COLO668 (cell line): ENCODE data around the gene NT5E.
A peak's percentile ranks its signal among the peaks of the same experiment; 100 is the strongest.
"Not testable (repeated sequence)": the region's sequence is repeated elsewhere in the genome, so short reads cannot be mapped to it uniquely, and the experiment has no call there.

Source experiments
- DNase-seq: peaks from one replicate; lab custom pipeline; 2025; ENCODE audit not compliant: unreplicated experiment; lab: John Stamatoyannopoulos, UW

Gene NT5E

DNA sequence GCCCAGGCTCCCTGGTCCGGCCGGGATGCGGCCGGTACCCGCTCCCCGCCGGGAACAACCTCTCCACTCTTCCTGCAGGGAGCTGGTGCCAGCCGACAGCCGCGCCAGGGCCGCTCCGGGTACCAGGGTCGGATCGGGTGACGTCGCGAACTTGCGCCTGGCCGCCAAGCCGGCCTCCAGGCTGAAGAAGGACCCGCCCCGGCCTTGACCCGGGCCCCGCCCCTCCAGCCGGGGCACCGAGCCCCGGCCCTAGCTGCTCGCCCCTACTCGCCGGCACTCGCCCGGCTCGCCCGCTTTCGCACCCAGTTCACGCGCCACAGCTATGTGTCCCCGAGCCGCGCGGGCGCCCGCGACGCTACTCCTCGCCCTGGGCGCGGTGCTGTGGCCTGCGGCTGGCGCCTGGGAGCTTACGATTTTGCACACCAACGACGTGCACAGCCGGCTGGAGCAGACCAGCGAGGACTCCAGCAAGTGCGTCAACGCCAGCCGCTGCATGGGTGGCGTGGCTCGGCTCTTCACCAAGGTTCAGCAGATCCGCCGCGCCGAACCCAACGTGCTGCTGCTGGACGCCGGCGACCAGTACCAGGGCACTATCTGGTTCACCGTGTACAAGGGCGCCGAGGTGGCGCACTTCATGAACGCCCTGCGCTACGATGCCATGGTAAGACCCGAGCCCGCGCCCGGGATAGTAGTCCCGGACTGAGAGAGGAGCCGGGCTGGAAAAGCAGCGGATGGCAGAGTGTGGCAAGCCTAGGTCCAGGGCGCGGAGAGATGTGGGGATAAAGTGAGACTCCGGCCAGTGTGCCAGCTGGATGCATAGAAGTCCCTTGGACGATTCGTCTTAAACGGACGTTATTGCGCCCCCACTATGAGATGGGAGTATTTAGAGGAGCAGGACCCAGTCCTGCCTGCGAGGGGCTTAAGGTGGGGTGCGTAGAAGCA lies at the start of gene NT5E:
Gene NT5E (plus strand): TSS at position 266 of the 942 bp plus-strand sequence. CDS start 57 bp downstream, at position 323.
- DNase-seq, result peak; percentile 80

DNA sequence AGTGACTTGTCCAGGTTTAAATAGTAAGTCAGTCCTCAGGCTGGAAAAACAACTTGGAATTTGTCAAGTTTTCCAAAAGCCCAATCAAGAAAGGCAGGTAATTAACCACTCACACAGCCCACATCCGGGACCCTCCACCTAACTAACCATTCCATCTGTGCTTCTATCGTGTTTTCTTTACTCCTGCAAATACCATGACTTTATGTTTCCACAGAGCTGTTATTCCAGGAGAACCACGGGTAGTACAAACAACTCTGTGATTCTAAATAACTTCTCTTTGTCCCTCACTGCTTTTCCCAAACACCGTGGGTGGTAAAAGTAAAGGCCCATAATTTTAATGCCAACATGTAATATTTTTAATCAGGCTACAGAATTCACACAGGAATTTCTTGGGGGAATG lies 49.6 kb upstream of the NT5E start:
- DNase-seq, result no peak

DNA sequence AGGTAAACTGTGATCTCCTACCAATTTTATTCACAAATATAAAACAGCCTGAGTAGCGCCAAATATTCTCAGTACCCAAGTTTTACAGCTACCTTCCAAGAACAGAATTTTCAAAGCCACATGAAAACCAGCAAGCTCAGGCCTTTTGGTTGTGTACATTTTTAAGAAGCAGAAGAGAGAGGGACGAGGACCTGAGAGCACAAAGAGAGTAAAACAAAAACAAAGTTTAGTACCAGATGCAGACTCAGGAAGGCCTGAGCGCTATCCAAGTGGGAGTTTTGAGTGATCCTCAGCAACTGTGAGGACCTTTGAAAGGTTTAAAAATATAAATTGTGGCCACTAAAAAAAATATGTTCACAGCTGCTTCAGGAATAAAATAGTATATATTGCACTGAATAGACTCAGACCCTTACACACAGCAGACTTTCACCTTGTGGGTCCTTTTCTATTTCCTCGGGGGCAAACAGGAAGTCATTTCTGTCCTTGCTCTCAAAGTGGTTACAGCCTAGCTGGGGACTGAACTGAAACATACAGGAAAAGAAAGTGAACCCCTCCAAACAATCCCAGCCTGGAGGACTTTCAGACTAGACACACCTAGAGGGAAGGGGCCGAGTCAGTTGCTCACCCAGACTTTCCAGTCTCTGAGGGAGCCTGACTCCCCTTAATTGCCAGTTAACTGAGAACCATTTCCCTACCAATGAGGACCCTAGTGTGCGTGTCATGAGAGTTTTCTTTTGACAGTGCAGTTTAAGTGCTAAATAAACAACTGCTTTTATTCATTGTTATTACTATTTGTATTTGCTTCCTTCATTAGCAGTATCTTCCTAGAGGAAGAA lies 48.5 kb upstream of the NT5E start:
- DNase-seq, result no peak

DNA sequence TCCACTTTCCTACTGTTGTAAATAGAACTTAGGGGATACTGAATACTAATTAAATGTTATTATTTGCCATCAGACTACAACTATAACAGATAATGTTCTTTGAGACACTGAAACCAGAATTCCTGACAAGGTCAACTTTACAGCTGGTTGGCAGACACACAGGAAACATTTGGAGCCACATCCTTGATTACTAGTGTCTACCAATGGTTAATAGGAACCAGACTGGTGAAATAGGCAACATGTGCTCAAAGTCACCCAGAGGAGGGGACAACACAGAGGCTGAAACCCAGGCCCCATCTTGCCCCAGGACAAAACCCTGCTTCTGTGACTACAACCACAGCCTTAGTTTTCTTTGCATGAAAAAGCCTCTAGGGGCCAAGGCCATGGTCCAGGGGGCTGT lies 47.8 kb upstream of the NT5E start:
- no peak for DNase-seq

DNA sequence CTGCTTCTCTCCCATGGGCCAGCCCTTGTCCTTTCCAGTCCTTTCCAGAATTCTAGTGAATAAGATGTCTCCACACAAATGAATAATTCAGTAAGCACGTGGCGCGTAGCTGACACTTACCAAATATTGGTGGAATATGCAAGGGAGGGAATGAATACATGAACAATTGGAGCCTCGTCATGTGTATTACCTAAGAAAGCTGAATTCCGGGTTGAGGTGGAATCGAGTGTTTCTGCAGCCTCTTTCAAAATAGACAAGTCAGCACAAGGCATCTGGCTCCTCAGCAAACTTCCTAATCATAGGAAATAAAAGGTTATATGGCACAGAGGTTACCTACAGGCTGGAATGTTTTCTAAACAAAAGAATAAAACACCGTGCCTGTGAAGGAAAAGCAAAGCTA lies 47.0 kb upstream of the NT5E start:
- DNase-seq, result no peak

DNA sequence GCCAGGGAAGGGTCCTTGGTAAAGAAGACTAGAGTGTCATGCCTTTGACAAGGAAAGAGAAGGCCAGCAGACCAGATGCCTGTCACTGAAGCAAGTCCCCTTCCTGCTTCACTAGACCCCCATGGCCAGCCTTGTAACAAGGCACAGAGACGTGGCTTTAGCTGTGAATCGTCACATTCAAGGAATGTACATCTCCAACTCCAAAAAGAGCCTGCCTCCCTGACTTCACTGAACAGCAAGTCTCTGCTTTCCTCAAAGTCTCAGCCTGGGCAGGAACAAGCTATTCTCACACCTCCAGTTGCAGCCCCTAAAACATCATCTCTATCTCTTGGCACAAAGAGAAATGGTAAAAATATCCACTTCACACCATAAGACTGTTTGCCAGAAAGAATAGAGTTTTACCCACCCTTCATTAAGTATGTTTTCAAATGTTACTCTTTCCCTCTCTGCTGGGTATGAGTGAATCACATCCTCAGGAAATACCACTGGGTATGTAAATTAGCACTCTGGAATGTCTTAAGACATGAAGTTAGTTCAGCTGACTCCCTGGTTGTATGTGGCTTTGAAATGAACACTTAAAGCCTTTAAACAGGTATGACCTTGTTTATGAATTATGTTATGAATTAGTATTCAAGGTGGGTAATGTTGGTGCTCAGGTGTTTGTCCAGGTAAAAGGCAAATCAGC lies 46.4 kb upstream of the NT5E start:
- DNase-seq, result no peak

DNA sequence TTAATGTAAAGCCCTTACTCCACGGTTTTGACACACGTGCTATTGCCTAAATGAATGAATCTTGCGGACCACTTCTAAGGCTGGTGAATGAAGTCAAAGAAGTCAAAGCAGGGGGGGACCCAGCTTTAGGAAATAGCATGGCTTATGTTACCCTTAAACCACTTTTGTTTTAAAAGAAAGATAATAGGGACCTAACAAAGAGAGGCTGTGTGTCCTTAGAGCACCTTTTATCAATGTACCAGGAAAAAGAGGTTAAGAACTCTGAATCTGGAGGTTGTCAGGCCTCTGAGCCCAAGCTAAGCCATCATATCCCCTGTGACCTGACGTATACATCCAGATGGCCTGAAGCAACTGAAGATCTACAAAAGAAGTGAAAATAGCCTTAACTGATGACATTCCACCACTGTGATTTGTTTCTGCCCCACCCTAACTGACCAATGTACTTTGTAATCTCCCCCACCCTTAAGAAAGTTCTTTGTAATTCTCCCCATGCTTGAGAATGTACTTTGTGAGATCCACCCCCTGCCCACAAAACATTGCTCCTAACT lies 45.8 kb upstream of the NT5E start:
- not testable (repeated sequence) for DNase-seq

DNA sequence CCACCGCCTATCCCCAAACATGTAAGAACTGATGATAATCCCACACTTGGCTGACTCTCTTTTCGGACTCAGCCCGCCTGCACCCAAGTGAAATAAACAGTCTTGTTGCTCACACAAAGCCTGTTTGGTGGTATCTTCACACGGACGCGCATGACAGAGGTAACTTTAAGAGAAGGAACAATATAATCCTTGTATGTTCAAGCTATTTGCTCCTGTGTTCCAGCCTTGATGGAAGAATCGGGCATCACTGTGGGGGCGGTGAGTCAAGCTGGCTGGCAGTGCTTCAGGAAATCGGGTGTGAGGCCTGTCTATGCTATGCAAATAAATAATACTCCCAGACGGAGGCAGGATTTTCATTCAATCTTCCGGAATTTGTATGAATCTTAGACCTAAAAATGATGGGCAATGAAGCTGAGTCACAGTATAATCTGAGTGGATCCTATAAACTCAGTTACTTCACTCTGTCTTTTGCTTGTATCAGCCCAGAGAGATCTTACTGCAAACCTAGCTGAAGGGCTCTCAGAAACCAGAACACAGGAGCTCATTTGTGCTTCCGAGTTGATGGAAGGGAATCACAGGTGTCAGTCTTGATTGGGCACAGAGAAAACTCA lies 45.2 kb upstream of the NT5E start:
- DNase-seq, result peak; percentile 22

DNA sequence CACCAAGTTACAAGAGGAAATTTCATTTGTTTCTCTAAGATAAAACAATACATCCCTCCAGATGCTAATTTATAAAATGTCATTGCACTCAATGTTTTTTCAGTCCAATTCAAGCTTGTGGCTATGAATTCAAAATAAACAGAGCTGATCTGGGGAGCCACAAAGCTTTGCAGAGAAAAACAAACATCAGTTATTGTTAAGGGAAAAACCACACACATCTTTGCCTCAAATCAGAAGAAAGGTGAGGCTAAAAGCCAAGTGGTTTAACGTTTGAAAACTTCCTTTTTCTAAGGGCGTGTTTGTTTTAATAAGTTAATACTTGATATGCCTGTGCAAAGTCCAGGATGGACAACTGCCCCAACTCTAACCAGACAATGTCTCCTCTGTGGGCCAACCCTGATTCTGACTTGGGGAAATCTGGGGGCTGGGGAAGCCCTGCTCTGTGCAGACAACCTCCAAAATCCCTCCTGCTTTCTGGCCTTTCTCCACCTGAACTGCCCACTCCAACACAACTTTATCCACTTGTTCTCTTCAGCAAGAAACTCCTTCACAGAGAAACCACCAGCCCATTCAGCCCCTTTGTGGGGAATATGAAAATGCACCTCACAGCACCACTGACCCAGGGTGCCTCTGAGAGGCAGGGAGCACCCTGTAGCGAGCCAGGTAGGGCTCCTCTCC lies 44.6 kb upstream of the NT5E start:
- peak; percentile 21 for DNase-seq

DNA sequence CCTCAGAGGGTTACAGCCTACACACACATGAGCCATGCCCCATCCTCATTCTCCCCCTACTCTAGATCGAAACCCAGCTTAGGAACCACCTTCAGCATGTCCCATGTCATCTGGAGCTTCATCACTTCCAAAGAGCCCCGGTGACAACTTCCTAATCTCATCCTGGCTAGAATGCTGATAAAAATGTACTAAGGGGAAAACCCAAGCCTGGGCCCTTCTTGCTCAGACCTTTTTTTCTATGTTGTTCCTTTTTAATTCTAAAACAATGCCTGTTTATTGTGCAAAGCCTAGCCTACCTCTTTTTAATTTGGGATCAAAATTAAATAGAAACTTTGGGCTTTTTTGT lies 44.1 kb upstream of the NT5E start:
- no peak for DNase-seq

DNA sequence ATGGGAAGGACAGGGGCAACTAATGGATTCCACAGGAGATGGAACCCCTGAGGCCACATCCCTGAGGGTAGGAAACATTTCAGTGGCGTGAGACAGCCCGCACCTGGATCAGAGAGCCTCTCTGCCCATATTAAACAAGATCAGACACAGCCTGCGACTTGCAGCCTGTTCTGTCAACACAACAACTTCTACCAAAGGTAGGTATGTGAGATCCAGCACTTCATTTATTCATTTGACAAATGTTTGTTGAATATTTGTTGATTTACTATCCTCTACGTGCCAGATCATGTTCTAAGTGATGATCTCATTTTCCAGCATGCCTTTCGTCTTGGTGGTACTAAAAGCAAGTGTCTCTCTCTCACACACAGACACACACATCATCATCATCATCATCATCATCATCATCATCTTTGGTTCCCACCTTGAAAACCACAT lies 43.2 kb upstream of the NT5E start:
- no peak for DNase-seq

DNA sequence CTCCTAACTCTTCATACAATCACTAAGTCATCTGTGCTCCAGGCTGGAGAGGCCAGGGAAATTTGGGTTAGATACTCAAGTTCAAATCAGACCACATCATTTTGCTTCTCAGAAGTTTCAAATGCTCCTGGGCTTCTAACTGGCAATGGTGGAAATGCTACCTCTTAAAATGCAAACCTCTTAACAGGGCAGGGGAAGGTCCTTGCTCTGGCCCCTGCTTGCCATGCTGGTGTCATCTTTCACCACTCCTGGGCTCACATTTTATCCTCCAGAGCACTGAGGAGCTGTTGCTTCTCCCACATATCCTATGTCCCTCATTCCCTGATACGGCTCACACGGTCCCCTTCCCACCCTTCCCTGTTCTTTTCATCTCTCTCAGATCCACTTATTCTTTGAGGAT lies 41.8 kb upstream of the NT5E start:
- no peak for DNase-seq

DNA sequence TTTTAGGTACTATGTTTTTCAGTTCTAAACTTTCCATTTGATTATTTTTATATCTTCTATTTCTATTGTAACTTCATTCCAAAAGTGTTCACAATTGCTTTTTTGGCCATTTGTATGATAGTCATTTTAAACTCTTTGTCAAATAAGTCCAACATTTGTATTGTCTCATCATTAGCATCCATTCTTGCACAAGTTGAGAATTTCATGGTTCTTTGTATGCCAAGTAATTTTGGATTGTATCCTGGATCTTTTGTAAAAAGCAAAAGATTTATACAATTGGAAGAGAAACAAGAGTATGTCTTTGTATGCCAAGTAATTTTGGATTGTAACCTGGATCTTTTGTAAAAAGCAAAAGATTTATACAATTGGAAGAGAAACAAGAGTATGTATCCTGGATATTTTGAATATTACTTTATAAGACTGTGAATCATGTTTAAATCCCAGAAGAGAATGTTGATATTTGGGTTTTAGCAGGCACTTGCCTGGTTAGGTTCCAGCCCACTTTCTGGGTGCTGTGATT lies 36.9 kb upstream of the NT5E start:
- DNase-seq, result no peak

DNA sequence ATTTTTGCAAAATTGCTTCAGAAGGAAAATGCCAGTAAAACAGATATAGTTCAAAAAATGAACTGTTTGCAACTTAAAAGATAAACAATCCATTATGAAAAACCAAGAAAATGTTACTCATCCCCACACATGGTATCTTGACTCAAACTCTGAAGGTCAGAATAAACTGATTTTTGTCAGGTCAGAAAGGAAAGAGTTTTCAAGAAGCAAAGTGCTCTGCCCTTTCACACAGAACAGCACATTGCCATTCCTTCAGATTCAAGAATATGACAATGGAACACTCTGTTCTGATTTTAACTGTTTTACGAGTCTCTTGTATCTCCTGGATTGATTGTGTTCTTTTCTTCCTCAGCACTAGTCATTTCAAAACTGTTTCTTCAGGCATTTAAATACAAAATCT lies 33.8 kb upstream of the NT5E start:
- DNase-seq, result no peak

DNA sequence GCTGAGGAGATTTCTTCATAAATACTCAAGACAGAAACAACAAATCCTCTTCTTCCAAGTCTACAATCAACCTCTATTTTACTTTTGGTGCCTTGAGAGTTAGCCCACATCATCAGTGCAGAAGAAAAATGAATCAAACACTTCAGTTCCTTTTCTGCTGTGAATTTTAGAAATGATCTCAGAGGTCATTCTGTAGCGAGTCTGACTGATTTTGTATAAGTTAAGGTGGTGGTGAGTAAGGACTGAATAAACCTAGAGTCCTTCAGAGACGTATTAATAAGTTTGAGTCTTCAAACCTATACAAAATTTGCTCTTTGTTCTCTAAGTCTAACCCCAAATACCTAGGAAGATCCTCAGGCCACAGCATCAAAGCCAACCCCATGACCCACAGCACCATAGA lies 33.1 kb upstream of the NT5E start:
- DNase-seq, result no peak

DNA sequence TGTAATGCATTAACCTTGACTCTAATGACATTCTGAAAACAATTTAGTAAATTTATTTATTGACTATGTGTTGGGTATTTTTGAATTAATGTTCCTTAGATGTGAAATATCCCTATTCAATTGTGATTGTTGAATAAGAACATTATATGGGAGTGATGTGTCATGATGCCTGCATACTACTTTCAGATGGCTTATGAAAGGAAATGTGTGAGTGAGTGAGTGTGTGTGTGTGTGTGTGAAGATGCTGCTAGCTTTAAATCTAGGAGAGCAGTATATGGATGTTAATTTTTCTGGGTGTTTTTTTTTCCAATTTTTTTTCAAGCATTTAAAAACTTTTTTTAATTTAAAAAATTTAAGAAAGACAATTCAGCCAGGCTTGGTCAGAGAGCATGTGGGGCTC lies 32.5 kb upstream of the NT5E start:
- DNase-seq, result no peak

DNA sequence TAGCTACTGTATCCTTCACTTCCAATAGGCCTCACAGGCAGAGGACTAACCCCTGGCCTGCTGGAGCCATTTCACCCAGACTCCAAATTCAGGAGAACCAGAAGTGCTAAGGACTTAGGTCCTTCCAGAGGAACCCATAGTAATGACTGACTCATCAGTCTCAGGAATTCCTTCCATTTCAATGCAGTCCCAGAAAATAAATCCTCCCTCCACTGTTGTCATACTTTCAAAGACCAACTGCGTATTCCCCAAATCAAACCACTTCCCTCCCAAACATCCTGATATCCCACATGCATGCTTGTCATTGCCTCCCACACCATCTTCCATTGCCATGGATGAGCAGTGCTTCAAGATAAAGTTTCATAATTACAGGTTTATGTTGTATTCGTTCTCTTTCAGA lies 31.8 kb upstream of the NT5E start:
- DNase-seq, result no peak

DNA sequence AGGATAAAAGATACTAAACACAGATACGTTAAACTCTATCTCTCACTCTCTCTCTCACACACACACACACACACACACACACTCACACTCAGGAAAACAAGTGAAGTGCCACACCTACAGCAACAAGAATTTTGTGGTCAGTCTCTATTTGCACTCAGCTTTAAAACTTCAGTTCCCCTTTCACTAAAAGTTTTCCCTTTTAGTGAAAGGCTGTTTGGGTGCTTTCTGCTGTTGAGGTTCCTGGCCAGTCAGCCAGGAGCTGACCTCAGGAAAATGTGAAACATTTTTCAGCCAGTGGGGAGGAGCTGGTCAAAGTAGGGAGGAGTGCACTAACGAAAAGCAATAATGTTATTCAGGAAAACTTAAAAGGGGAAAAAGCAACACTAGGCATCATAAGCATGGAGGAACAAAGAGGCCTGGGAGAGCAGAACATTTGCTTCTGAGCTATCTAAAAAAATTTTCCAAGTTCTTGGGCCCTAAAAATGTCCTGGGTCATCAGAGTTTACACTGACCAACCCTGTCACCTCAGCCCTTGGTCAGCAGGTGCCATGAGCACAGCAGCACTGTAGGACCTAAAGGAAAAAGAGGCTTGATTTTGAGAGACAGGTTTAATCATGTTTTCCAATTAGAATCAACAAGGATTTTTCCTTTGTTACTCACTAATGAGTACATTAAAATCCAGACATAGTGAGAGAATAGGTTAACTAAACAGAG lies 30.7 kb upstream of the NT5E start:
- no peak for DNase-seq

DNA sequence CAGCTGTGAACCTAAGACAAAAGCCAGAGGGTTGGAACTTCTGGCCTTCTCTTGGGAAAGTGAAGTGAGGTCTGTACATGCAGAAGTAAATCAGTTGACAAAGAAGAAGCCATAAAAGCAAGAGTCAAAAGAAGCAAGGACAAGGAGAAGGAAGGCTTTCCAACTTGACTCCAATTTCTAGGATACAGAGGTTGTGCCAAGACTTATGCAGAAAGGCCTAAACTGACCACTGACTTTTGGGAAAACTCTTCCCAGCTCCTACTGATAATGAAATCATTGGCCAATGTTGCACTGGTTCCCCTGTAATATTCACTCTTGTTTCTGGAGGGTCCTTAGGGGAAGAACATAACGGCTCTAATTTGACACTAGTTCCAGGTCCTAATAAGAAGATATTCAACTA lies 29.3 kb upstream of the NT5E start:
- no peak for DNase-seq
